SK-N-SH (cell line): ENCODE data around the gene IPO9.

Experiments
- EZH2phosphoT487 ChIP-seq: fragments of 200-600 bp; sonication (generic); IDR thresholded peaks from 2 replicates; pipeline ENCODE4 v1.6.1; 2017; ENCODE audit warnings: low read depth, mixed run types, mild to moderate bottlenecking, antibody characterized with exemption, moderate library complexity, borderline replicate concordance
- GABPA ChIP-seq: IDR thresholded peaks from 2 replicates; pipeline ENCODE4 v1.4.0; 2012; ENCODE audit warnings: low read depth, mild to moderate bottlenecking
- NFIC ChIP-seq: IDR thresholded peaks from 2 replicates; pipeline ENCODE4 v1.4.0; 2012; ENCODE audit warnings: borderline replicate concordance
- POLR2AphosphoS5 ChIP-seq: IDR thresholded peaks from 2 replicates; pipeline ENCODE4 v1.6.1; 2012; ENCODE audit warnings: low read depth, low read length
- SIN3A ChIP-seq: IDR thresholded peaks from 2 replicates; pipeline ENCODE4 v1.6.1; 2012; ENCODE audit warnings: low read depth, mild to moderate bottlenecking, low read length, moderate library complexity, borderline replicate concordance
- TF ChIP-seq, protein P1 (sequence below): IDR thresholded peaks from 2 replicates; pipeline ENCODE4 v1.4.0; 2012; ENCODE audit warnings: low read depth
- TF ChIP-seq, protein P2 (sequence below): fragments of 200-600 bp; sonication (generic); IDR thresholded peaks from 2 replicates; pipeline ENCODE4 v1.6.1; 2017; ENCODE audit warnings: antibody characterized with exemption, mild to moderate bottlenecking, moderate library complexity
- TF ChIP-seq, protein P3 (sequence below): IDR thresholded peaks from 2 replicates; pipeline ENCODE4 v1.6.1; 2012; ENCODE audit warnings: mild to moderate bottlenecking, low read depth, low read length, moderate library complexity
- TF ChIP-seq, protein P4 (sequence below): IDR thresholded peaks from 2 replicates; pipeline ENCODE4 v1.4.0; 2012; ENCODE audit warnings: low read depth, borderline replicate concordance
- TF ChIP-seq, protein P5 (sequence below): fragments of 150-350 bp; IDR thresholded peaks from 2 replicates; pipeline ENCODE4 v1.6.1; 2017; ENCODE audit warnings: antibody characterized with exemption, low read length, low read depth, borderline replicate concordance
- TF ChIP-seq, protein P6 (sequence below): IDR thresholded peaks from 2 replicates; pipeline ENCODE4; 2012

DNA sequence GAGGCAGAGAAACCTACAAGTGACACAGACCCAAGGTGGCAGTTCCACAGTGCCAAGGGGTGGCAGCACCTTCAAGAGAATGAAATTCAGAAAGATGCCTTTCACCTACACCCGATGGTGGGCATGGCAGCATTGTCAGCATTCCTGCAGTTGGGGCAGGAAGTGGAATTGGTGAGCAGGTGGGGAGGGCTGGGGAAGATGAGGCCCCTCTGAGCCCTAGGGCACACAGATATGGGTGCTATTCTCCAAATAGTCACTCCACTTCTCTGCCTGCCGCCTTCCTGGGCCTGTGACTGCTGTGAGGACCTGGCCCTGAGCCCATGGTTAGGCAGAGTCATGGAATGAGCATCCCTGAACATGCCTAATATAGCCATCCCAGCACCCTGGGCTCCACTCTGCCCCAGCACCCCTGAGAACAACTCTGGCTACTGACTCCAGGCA, 68.0 kb downstream of the IPO9 start:
- TF ChIP-seq, protein P1, sequence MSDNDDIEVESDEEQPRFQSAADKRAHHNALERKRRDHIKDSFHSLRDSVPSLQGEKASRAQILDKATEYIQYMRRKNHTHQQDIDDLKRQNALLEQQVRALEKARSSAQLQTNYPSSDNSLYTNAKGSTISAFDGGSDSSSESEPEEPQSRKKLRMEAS: no peak
- TF ChIP-seq SIN3A (no peak), NFIC (peak; percentile 72), GABPA (no peak), POLR2AphosphoS5 (no peak), EZH2phosphoT487 (no peak)
- TF ChIP-seq, protein P2, sequence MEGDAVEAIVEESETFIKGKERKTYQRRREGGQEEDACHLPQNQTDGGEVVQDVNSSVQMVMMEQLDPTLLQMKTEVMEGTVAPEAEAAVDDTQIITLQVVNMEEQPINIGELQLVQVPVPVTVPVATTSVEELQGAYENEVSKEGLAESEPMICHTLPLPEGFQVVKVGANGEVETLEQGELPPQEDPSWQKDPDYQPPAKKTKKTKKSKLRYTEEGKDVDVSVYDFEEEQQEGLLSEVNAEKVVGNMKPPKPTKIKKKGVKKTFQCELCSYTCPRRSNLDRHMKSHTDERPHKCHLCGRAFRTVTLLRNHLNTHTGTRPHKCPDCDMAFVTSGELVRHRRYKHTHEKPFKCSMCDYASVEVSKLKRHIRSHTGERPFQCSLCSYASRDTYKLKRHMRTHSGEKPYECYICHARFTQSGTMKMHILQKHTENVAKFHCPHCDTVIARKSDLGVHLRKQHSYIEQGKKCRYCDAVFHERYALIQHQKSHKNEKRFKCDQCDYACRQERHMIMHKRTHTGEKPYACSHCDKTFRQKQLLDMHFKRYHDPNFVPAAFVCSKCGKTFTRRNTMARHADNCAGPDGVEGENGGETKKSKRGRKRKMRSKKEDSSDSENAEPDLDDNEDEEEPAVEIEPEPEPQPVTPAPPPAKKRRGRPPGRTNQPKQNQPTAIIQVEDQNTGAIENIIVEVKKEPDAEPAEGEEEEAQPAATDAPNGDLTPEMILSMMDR: peak; percentile 35
- TF ChIP-seq, protein P3, sequence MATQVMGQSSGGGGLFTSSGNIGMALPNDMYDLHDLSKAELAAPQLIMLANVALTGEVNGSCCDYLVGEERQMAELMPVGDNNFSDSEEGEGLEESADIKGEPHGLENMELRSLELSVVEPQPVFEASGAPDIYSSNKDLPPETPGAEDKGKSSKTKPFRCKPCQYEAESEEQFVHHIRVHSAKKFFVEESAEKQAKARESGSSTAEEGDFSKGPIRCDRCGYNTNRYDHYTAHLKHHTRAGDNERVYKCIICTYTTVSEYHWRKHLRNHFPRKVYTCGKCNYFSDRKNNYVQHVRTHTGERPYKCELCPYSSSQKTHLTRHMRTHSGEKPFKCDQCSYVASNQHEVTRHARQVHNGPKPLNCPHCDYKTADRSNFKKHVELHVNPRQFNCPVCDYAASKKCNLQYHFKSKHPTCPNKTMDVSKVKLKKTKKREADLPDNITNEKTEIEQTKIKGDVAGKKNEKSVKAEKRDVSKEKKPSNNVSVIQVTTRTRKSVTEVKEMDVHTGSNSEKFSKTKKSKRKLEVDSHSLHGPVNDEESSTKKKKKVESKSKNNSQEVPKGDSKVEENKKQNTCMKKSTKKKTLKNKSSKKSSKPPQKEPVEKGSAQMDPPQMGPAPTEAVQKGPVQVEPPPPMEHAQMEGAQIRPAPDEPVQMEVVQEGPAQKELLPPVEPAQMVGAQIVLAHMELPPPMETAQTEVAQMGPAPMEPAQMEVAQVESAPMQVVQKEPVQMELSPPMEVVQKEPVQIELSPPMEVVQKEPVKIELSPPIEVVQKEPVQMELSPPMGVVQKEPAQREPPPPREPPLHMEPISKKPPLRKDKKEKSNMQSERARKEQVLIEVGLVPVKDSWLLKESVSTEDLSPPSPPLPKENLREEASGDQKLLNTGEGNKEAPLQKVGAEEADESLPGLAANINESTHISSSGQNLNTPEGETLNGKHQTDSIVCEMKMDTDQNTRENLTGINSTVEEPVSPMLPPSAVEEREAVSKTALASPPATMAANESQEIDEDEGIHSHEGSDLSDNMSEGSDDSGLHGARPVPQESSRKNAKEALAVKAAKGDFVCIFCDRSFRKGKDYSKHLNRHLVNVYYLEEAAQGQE: no peak
- TF ChIP-seq, protein P4, sequence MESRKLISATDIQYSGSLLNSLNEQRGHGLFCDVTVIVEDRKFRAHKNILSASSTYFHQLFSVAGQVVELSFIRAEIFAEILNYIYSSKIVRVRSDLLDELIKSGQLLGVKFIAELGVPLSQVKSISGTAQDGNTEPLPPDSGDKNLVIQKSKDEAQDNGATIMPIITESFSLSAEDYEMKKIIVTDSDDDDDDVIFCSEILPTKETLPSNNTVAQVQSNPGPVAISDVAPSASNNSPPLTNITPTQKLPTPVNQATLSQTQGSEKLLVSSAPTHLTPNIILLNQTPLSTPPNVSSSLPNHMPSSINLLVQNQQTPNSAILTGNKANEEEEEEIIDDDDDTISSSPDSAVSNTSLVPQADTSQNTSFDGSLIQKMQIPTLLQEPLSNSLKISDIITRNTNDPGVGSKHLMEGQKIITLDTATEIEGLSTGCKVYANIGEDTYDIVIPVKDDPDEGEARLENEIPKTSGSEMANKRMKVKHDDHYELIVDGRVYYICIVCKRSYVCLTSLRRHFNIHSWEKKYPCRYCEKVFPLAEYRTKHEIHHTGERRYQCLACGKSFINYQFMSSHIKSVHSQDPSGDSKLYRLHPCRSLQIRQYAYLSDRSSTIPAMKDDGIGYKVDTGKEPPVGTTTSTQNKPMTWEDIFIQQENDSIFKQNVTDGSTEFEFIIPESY: no peak
- TF ChIP-seq, protein P5, sequence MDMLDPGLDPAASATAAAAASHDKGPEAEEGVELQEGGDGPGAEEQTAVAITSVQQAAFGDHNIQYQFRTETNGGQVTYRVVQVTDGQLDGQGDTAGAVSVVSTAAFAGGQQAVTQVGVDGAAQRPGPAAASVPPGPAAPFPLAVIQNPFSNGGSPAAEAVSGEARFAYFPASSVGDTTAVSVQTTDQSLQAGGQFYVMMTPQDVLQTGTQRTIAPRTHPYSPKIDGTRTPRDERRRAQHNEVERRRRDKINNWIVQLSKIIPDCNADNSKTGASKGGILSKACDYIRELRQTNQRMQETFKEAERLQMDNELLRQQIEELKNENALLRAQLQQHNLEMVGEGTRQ: no peak
- TF ChIP-seq, protein P6, sequence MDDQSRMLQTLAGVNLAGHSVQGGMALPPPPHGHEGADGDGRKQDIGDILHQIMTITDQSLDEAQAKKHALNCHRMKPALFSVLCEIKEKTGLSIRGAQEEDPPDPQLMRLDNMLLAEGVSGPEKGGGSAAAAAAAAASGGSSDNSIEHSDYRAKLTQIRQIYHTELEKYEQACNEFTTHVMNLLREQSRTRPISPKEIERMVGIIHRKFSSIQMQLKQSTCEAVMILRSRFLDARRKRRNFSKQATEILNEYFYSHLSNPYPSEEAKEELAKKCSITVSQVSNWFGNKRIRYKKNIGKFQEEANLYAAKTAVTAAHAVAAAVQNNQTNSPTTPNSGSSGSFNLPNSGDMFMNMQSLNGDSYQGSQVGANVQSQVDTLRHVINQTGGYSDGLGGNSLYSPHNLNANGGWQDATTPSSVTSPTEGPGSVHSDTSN: no peak
